SK-N-SH (cell line): ENCODE measurements around the gene ZNF579. TPM values are rescaled to one million over a fixed set of nuclear protein-coding genes. Genes with fewer than 3 reads are reported as not detected.
A peak's percentile ranks its signal among the peaks of the same experiment; 100 is the strongest.

ENCODE experiments used
- CTCF ChIA-PET: fragments of 300-600, 350-600 bp; formaldehyde crosslinking; extraction: SDS; loops from one replicate; lab custom pipeline; 2021; lab: Yijun Ruan, JAX
- POLR2A ChIA-PET: fragments of 350-600 bp; sonication (Branson Sonifier 250); formaldehyde crosslinking; extraction: SDS; loops from one replicate; lab custom pipeline; 2020; ENCODE audit warnings: antibody characterized with exemption, inconsistent platforms; lab: Yijun Ruan, JAX
- DNase-seq: peaks from one replicate; pipeline ENCODE4 v3.0.0; 2012
- H2AFZ ChIP-seq: fragments of 200-600 bp; sonication (generic); 2 replicates; pipeline ENCODE4 v1.8.1; 2016; ENCODE audit warnings: antibody characterized with exemption, mild to moderate bottlenecking, low read depth
- H3F3A ChIP-seq: fragments of 200-600 bp; sonication (generic); replicated peaks from 2 replicates; pipeline ENCODE3; 2016; ENCODE audit warnings: antibody characterized with exemption, mild to moderate bottlenecking; ENCODE audit not compliant: insufficient read depth
- H3K27ac ChIP-seq, 2 experiments: fragments of 200-500 bp in 1 of 2; fragments of 200-600 bp in 1 of 2; sonication (Bioruptor generic) in 1 of 2; sonication (generic), shearing (Covaris generic) in 1 of 2; 2 replicates each; pipeline versions ENCODE4 v1.5.1 to v1.6.1; 2014 to 2016; ENCODE audit warnings: low read depth in 2 of 2, inconsistent platforms in 1 of 2, low read length in 1 of 2, mild to moderate bottlenecking in 1 of 2, mixed read lengths in 1 of 2
- H3K27me3 ChIP-seq: fragments of 200-600 bp; sonication (generic), shearing (Covaris generic); 2 replicates; pipeline ENCODE4 v1.6.1; 2016; ENCODE audit warnings: mixed run types; ENCODE audit not compliant: insufficient read depth
- H3K36me3 ChIP-seq, 2 experiments: fragments of 200-500 bp in 1 of 2; fragments of 200-600 bp in 1 of 2; sonication (Bioruptor generic) in 1 of 2; sonication (generic) in 1 of 2; replicated peaks in 1 of 2; 2 replicates each; pipeline versions ENCODE3 to v1.5.1; 2014 to 2016; ENCODE audit warnings: low read length in 1 of 2, mild to moderate bottlenecking in 1 of 2; ENCODE audit not compliant: insufficient read depth in 2 of 2, control insufficient read depth in 1 of 2
- H3K4me1 ChIP-seq, 2 experiments: fragments of 200-500 bp in 1 of 2; fragments of 200-600 bp in 1 of 2; sonication (Bioruptor generic) in 1 of 2; sonication (generic), shearing (Covaris generic) in 1 of 2; 2 replicates each; pipeline versions ENCODE4 v1.5.1 to v1.6.1; 2014 to 2016; ENCODE audit warnings: low read depth in 1 of 2, low read length in 1 of 2, mixed run types in 1 of 2; ENCODE audit not compliant: insufficient read depth in 2 of 2, control insufficient read depth in 1 of 2
- H3K4me2 ChIP-seq: fragments of 200-600 bp; sonication (generic), shearing (Covaris generic); 2 replicates; pipeline ENCODE4 v1.6.1; 2017; ENCODE audit warnings: mixed run types
- H3K4me3 ChIP-seq, 2 experiments: fragments of 200-500 bp in 1 of 2; fragments of 200-600 bp in 1 of 2; sonication (Bioruptor generic) in 1 of 2; sonication (generic), shearing (Covaris generic) in 1 of 2; 2 replicates each; pipeline versions ENCODE4 v1.5.1 to v1.8.1; 2014 to 2016; ENCODE audit warnings: low read depth in 2 of 2, inconsistent platforms in 1 of 2, low read length in 1 of 2, mild to moderate bottlenecking in 1 of 2, mixed read lengths in 1 of 2, moderate library complexity in 1 of 2
- H3K79me2 ChIP-seq: fragments of 200-600 bp; sonication (generic); 2 replicates; pipeline ENCODE4 v1.8.1; 2017; ENCODE audit warnings: mild to moderate bottlenecking; ENCODE audit not compliant: insufficient read depth
- H3K9ac ChIP-seq: fragments of 200-600 bp; sonication (generic); 2 replicates; pipeline ENCODE4 v1.6.1; 2017; ENCODE audit warnings: mixed run types
- H3K9me2 ChIP-seq: fragments of 200-600 bp; sonication (generic); 2 replicates; pipeline ENCODE4 v1.6.1; 2017; ENCODE audit warnings: mixed run types
- H3K9me3 ChIP-seq: fragments of 200-600 bp; sonication (generic); 2 replicates; pipeline ENCODE4 v1.6.1; 2017; ENCODE audit warnings: mixed run types, mild to moderate bottlenecking, moderate library complexity
- H4K20me1 ChIP-seq: fragments of 200-600 bp; sonication (generic); 2 replicates; pipeline ENCODE4 v1.6.1; 2017; ENCODE audit warnings: mild to moderate bottlenecking, mixed run types; ENCODE audit not compliant: insufficient read depth
- CHD2 ChIP-seq: fragments of 150-350 bp; IDR thresholded peaks from 2 replicates; pipeline ENCODE4 v1.6.1; 2018; ENCODE audit warnings: low read length; ENCODE audit not compliant: partially characterized antibody
- FOSL2 ChIP-seq: IDR thresholded peaks from 2 replicates; pipeline ENCODE4 v1.4.0; 2012; ENCODE audit warnings: low read depth, mild to moderate bottlenecking, moderate library complexity, borderline replicate concordance
- FOXJ3 ChIP-seq: sonication (generic); formaldehyde crosslinking; IDR thresholded peaks from 2 replicates; pipeline ENCODE4 v1.5.1; 2020; ENCODE audit warnings: mild to moderate bottlenecking, missing genetic modification reagents
- JUND ChIP-seq: IDR thresholded peaks from 2 replicates; pipeline ENCODE4 v1.4.0; 2012
- MAX ChIP-seq: IDR thresholded peaks from 2 replicates; pipeline ENCODE4 v1.4.0; 2012; ENCODE audit warnings: low read depth
- MXI1 ChIP-seq: IDR thresholded peaks from 2 replicates; pipeline ENCODE4 v1.6.1; 2012; ENCODE audit warnings: mild to moderate bottlenecking, low read depth, low read length, improper control_type of control experiment
- PBX3 ChIP-seq: IDR thresholded peaks from 2 replicates; pipeline ENCODE4; 2012
- RAD21 ChIP-seq: IDR thresholded peaks from 2 replicates; pipeline ENCODE4 v1.6.1; 2012; ENCODE audit warnings: mild to moderate bottlenecking, low read length
- RCOR1 ChIP-seq: fragments of 150-350 bp; IDR thresholded peaks from 2 replicates; pipeline ENCODE4 v1.6.1; 2017; ENCODE audit warnings: antibody characterized with exemption, low read length
- RFX5 ChIP-seq: IDR thresholded peaks from 2 replicates; pipeline ENCODE4 v1.6.1; 2012; ENCODE audit warnings: mild to moderate bottlenecking, improper control_type of control experiment, low read length
- RXRA ChIP-seq: IDR thresholded peaks from 2 replicates; pipeline ENCODE4 v1.4.0; 2012; ENCODE audit warnings: low read depth, mild to moderate bottlenecking, borderline replicate concordance
- SIN3A ChIP-seq: IDR thresholded peaks from 2 replicates; pipeline ENCODE4 v1.6.1; 2012; ENCODE audit warnings: low read depth, mild to moderate bottlenecking, low read length, moderate library complexity, borderline replicate concordance
- SMC3 ChIP-seq: IDR thresholded peaks from 2 replicates; pipeline ENCODE4 v1.6.1; 2012; ENCODE audit warnings: low read depth, low read length, improper control_type of control experiment
- TAF1 ChIP-seq: IDR thresholded peaks from 2 replicates; pipeline ENCODE4 v1.6.1; 2012; ENCODE audit warnings: low read depth, mild to moderate bottlenecking, low read length, moderate library complexity, borderline replicate concordance
- whole genome bisulfite sequencing: methylation state at CpG from one replicate; pipeline ENCODE4 v1.1.6; 2017; ENCODE audit warnings: low lambda C conversion rate; 5-methylcytosine and 5-hydroxymethylcytosine counted together
- polyA plus RNA-seq, 3 experiments: library from polyadenylated mRNA; depleted of rRNA; stranded (reverse); fragments of >200 nt; gene quantifications; 2 replicates each; pipeline ENCODE4 v1.2.3, GENCODE V29; 2012
- TF ChIP-seq, protein P1 (sequence below): fragments of 150-350 bp; IDR thresholded peaks from 2 replicates; pipeline ENCODE4 v1.6.1; 2016; ENCODE audit warnings: mild to moderate bottlenecking, low read depth, low read length
- TF ChIP-seq, protein P2 (sequence below): IDR thresholded peaks from 2 replicates; pipeline ENCODE4 v1.4.0; 2012; ENCODE audit warnings: low read depth, borderline replicate concordance

Gene ZNF579
- polyA plus RNA-seq, 1 of the 3 experiments (the other 2 are of a cell fraction), result 5.9 TPM

- peaks cover 12% of the 10 kb centered on the region for H3F3A ChIP-seq
- H2AFZ ChIP-seq, result no peak overlapping the region
- no peaks in the 10 kb centered on the region for H3K4me1 ChIP-seq
- no peaks in the 10 kb centered on the region for H3K9me3 ChIP-seq
- POLR2A ChIA-PET, result interaction anchor here (3.1 kb wide), 1 partner anchor 12 kb away, joined by 10 read pairs; the partner anchor contains the start of gene ZNF865
- CTCF ChIA-PET, result interaction anchor here (1.4 to 6.7 kb wide), 3 partner anchors 12 to 477 kb away, joined by 3 to 40 read pairs (median 4); no protein-coding TSS in a partner anchor
- no peaks in the 10 kb centered on the region for H4K20me1 ChIP-seq
- 93% methylated on average over 7 of the region's 7 CpGs for WGBS
- DNase-seq, result no peak
- H3K9me2 ChIP-seq, result no peaks in the 10 kb centered on the region
- peaks cover 0 to 32% of the 10 kb centered on the region in 2 experiments for H3K36me3 ChIP-seq
- TF ChIP-seq JUND (0 out of 2 replicates have a peak, but pooled peaks have one; percentile 6), FOSL2 (no peak)
- H3K9ac ChIP-seq, result no peak overlapping the region
- peaks cover 7% of the 10 kb centered on the region; the same call in 1 of the 2 replicates for H3K79me2 ChIP-seq
- H3K4me2 ChIP-seq, result no peak overlapping the region
- no peak overlapping the region for H3K4me3 ChIP-seq
- H3K27me3 ChIP-seq, result no peaks in the 10 kb centered on the region
- H3K27ac ChIP-seq, result no peak overlapping the region
Observed at GRCh38 chr19:55618426-55618825, 37.8 kb upstream of the ZNF579 start.

GRCh38 chr19:55617426-55617825, 36.8 kb upstream of the ZNF579 start:
- Histone ChIP-seq H3K9ac (no peak overlapping the region), H3K9me2 (no peaks in the 10 kb centered on the region), H3F3A (peaks cover 12% of the 10 kb centered on the region), H3K79me2 (peaks cover 7% of the 10 kb centered on the region; the same call in 1 of the 2 replicates), H4K20me1 (peaks cover 9% of the 10 kb centered on the region), H3K27me3 (no peaks in the 10 kb centered on the region), H3K4me3 (no peak overlapping the region), H3K27ac (no peak overlapping the region), H3K36me3 (peaks cover 0 to 33% of the 10 kb centered on the region in 2 experiments), H2AFZ (no peak overlapping the region), H3K4me2 (no peak overlapping the region), H3K4me1 (no peaks in the 10 kb centered on the region), H3K9me3 (no peaks in the 10 kb centered on the region)
- no peak for TF ChIP-seq RXRA
- TF ChIP-seq RCOR1, result no peak
- no peak for TF ChIP-seq FOXJ3 (CRISPR knock-in tag)
- TF ChIP-seq TAF1, result no peak
- no peak for TF ChIP-seq RFX5
- no peak for TF ChIP-seq MAX
- TF ChIP-seq, protein P1, sequence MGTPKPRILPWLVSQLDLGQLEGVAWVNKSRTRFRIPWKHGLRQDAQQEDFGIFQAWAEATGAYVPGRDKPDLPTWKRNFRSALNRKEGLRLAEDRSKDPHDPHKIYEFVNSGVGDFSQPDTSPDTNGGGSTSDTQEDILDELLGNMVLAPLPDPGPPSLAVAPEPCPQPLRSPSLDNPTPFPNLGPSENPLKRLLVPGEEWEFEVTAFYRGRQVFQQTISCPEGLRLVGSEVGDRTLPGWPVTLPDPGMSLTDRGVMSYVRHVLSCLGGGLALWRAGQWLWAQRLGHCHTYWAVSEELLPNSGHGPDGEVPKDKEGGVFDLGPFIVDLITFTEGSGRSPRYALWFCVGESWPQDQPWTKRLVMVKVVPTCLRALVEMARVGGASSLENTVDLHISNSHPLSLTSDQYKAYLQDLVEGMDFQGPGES, result no peak
- no peak for TF ChIP-seq SMC3
- no peak for TF ChIP-seq RAD21
- TF ChIP-seq SIN3A, result no peak
- TF ChIP-seq, protein P2, sequence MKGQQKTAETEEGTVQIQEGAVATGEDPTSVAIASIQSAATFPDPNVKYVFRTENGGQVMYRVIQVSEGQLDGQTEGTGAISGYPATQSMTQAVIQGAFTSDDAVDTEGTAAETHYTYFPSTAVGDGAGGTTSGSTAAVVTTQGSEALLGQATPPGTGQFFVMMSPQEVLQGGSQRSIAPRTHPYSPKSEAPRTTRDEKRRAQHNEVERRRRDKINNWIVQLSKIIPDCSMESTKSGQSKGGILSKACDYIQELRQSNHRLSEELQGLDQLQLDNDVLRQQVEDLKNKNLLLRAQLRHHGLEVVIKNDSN, result no peak
- no peak for TF ChIP-seq MXI1
- no peak for TF ChIP-seq CHD2
- TF ChIP-seq PBX3, result no peak
- DNase-seq, result no peak
- 94% methylated on average over 8 of the region's 8 CpGs for WGBS
- ChIA-PET CTCF (interaction anchor here (6.7 kb wide), 1 partner anchor 15 kb away, joined by 40 read pairs; no protein-coding TSS in a partner anchor), POLR2A (interaction anchor here (3.1 kb wide), 1 partner anchor 11 kb away, joined by 10 read pairs; the partner anchor contains the start of gene ZNF865)
